GM19455 (cell line): ENCODE measurements around the gene OTULIN.

Experiments used
- ATAC-seq: cut with Tn5 transposase; IDR thresholded peaks from one replicate; pipeline ENCODE4 v1.9.1; 2021; ENCODE audit not compliant: unreplicated experiment

Gene OTULIN

DNA sequence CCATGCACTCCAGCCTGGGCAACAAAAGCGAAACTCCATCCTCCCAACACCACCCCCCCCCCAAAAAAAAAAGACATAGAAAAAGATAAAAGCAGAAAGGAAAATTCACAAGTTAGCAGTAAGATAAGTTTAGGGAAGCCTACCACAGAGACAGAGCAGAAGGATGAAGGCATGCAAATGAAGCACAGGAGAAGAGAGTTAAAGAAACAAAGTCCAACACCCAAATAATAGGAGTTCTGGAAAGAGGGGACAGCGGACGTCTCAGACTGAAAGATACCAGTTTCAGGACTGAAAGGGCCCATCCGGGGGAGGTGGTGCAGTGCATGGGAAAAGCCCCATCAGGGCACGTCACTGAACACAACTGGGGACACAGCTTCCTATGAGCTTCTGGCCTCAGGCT lies 54.3 kb downstream of the OTULIN start:
- no peak for ATAC-seq

DNA sequence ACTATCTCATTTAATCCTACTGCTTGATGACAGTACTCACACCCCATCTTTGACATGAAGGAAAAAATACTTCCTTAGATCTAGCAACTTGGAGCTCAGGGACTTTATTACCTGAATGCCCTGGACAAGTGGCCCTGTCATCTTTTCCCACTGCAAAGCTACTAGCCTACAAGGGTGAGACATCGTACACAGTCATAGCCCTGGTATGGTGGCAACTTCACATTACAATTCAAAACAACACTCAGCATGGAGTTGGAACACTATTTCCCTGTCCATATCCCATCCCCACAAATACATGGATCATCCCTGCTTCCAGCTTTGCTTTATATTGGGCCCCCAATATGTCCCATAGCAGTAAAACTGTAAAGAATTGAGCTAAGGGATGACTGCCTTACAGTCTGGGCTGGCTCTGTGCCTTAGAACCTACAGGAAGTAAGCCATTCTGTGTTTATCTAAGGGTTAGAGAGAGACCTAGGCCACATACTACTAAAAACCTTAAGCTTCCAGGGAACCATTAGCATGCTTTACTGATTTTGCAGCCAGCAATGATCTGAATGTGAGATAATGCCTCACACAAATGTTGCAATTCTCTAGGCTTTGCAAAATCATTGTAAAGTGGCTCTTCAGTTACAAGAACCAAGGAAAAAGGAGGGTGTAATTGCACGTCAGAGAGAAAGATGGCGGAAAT lies 55.9 kb downstream of the OTULIN start:
- no peak for ATAC-seq

DNA sequence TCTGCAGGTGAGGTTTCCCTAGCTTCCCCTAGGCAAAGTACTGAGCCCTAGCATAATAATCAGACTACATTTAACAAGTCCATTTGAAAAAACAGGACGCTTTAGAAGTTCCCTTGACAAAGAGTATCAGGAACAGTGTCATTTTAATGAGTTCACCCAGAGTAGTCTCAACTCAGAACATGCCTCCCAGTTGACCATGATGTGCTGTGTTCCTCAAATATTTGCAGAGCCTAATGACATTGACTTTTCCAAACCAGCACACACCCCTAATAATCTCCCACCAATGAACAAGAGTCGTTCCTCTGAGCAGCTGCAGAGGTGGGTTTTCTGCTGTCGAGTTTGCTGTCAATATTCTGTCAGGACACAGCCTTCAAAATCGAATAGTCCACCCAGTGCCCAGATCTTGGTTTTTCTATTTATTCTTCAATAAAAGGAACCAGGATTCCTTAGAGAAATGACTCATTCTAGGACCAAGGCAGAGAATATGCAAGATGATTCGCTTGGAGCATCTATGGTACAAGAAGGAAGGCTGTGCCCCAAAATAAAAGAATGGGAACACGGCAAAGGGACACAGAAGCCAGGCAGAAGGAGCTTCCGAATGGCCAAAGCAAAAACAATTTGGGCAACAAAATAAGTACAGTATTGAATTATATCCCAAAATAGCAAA lies 57.6 kb downstream of the OTULIN start:
- no peak for ATAC-seq

DNA sequence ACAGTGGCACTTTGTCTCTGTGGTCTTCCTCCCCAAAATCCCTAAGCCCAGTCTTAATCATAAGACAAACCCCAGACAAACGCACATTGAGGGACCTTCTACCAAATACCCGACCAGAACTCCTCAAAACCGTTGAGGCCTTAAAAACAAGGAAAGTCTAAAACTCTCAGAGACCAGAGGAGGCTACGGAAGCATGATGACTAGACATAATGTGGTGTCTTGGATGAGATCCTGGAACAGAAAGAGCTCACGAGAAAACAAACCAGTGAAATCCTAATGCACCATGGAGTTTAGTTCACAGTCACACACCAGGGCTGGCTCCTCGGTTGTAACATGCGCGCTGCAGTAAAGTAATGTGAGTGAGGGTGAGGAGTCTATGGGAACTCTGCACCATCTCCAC lies 58.4 kb downstream of the OTULIN start:
- ATAC-seq, result no peak

DNA sequence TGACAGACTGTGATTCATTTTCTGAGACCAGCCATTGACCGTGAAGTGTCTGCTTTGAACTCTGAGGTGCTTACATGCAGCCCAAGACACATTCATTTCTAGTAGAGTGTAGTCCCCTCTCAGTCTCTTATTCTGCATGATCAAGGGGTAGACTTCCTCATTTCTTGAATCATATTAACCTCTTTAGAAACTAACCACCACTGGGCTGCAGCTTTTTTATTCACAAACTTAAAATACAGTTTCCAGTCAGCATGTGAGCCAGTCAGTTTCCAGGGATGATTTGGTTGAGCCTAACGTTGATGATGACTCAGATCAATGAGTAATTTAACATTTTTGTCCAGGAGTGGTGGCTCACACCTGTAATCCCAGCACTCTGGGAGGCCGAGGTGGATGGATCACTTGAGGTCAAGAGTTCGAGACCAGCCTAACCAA lies 59.2 kb downstream of the OTULIN start:
- no peak for ATAC-seq

DNA sequence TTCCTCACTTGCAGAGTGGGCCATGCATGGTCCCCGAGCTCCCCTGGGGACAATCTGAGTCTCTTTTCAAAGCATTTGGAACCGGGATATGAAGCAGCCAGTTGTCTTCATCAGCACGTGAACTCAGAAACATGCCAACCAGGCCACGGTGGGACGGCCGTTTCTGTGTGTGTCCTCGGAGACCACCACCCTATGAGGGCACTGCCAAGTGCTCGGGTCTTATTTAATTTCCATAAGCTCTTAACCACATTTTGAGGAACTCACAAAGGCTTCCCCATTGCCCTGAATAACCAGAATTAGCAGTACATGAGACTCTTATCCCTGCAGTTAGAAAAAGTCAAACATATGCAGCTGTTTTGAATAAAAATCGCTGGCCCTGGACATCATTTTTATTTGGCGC lies 60.1 kb downstream of the OTULIN start:
- ATAC-seq, result no peak

DNA sequence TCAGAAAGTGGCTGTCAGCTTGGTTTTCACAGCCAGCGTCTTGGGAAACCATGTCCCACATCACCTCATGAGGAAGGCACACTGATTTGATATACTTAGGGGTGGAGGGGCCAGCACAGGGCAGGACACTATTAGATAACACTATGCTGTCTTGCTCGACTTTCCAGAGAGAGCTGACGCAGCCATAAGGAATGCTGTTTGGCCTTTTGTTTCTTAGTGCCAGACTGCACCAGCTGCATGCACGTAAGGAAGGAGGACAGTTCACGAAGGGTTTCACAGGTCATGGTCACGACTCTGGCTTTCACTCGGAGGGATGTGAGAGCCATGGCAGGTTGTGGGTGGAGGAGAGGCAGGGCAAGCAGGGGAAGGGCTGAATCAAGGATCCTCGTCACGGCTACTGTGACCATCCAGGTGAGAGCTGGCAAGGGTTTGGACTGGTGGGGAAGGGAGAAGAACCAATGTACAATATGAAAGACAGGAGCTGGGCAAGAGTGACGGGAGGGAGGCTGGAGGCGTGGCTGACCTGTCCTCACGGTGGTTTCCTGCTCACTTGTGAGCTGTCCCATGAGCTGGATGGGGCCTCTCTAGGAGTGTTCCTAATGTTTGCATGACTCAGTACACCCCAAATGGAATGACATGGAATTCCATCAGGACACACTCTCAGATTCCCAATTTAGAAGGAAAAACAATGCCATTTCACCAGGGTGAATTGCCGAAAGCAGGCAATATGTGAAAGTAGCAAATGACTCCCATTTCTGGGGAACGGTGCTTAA lies 61.7 kb downstream of the OTULIN start:
- ATAC-seq, result no peak

DNA sequence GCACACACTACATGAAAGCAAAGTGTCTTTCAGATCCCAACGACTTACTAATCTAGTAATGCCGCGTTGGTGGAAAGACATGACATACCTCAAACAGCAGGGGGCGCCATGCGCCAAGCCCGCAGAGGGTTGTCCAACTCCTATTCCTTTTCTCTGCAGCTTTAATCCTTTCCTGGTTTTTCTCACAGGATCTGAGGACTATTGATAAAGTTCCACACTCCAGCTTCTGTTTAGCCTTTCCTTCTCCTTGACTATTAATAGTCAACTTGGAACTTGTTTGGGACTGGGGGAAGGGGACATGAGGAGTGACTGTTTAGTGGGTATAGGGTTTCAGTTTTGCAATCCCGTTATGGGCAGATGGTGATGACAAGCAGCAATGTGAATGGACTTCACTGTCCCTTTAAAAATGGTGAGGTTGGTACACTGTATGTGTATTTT lies 62.9 kb downstream of the OTULIN start:
- peak; percentile 66 for ATAC-seq

DNA sequence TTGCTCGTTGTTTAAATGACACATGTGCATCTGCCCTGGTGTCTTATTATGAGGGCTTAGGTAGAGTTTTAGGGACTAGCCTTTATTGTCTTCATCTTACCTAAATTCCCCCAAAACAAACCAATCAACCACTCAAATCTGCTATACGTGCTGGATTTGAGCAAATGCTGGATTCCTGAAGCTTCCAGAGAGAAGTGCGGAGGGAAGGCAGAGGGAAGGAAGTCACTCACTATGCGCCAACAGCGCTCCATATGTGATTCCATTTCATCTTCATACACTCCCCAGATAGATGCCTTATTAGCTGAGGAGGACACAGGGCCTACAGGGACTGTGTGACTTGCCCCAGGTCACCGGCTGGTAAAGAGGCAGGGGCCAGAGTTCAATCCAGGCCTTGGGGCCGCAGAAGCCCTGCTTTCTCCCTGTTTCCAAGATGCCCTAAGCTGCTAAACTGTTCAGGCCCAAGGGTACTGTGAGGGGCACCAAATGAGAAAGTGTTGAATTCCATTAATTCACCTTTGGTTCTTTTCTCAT lies 63.5 kb downstream of the OTULIN start:
- no peak for ATAC-seq

DNA sequence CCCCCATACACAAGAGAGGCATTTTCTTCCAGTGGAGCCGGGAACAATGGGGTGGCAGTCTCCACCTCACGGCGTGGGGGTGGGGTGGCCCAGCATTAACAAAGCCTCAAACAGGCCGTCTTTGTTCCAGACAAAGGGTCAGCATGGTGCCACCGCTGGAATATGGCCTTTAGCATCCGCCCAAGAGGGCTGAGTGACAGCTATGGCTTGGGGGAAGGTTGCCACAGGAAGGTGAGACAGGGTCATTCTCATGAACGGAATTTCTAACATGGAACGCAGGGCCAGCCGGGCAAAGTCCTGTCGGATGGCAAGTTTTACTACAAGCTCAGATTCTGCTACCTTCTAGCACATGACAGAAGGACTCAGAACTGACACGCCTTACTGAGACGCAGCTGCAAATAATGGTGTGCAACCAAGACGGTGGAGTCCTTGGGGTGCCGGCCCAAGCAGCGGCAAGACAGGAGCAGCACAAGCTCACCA lies 64.0 kb downstream of the OTULIN start:
- ATAC-seq, result no peak

DNA sequence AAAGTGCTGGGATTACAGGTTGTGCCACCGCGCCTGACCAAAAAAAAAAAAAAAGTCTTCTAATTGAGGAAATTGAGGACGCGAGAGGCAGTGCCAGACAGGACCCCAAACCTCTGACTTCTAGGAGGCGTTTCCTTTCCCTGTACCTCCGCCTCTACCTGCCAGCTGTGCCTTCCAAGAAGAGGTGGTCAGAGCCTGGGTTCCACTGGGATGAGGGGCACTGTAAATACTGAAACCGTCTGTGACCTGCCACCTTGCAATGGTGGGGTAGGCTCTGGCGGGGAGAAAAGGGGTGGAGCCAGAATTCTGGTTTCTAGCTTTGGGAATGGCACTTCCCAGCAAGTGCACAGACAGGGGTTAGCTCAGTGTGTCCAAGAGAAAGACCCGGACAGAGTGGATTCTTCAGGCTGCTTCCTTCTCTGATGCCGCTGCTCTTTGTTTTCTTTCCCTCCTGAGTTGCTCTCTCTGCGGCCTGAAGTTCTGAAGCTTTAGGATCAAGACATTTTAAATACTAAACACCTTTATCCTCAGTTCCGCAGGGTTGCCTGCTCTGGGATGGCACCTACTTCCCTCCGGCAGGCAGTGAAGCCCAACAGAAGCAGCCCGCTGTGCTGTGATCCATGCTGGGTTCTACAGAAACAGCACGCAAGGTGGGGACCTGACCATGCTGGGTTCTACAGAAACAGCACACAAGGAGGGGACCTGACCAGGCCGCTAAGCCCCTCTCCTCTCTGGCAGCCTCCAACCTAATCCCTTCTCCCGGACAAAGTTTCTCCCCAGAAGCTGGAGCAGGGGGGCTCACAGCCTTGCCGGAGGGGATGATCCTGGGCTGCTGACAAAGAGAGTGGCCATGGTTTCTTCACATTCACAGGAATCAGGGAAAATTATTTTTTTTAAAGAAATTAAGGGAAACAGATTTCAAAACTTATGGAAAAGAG lies 65.2 kb downstream of the OTULIN start:
- no peak for ATAC-seq

DNA sequence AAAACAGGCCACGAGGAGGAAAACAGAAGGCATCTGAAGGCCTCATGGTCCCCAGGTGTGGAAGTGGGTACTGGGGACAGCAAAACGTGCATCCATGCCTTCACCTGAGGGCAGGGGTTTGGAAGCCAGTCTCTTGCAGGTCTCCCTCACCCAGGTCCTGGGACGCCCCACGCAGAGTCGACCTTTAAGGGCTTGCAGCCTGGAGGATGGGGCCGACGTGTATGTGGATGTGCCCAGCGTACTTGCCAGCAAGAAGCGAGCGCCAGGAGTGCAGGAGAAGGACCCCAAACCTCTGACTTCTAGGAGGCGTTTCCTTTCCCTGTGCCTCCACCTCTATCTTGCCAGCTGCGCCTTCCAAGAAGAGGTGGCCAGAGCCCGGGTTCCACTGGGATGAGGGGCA lies 65.9 kb downstream of the OTULIN start:
- no peak for ATAC-seq

DNA sequence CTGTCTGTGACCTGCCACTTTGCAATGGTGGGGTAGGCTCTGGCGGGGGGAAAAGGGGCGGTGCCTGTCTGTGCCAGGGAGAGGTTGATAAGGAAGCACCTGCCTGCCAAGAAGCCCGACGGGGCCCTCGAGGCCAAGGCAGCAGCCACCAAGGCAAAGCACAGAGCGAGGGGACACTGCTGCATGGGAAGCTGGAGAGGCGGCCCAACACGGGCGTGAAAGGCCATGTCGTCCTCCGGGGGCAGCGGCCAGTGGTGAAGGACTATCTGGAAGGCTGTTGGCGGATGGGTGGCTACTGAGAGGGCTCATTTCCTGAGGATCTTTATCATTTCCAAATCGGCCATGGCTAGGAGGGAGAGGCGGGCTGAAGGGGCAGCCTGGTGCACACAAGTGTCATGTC lies 66.4 kb downstream of the OTULIN start:
- ATAC-seq, result no peak

DNA sequence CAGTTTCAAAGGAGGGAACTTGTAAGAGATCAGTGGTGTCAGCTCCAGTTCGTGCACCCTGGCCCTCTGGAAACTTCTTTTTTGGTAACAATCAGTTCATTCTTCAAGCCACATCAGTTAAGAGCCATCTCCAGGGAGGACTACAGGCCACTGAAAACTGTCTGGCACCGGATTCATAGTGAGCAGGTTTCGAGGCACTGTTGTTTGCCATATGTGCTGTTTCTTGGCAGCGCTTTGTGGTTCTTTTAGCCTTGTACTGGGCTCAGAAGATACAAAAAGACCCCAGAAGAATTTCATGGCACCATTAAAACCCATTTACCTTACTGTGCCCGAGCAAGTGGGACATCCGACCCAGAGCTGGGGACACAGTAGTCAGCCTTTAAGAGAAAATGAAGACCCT lies 68.5 kb downstream of the OTULIN start:
- no peak for ATAC-seq

DNA sequence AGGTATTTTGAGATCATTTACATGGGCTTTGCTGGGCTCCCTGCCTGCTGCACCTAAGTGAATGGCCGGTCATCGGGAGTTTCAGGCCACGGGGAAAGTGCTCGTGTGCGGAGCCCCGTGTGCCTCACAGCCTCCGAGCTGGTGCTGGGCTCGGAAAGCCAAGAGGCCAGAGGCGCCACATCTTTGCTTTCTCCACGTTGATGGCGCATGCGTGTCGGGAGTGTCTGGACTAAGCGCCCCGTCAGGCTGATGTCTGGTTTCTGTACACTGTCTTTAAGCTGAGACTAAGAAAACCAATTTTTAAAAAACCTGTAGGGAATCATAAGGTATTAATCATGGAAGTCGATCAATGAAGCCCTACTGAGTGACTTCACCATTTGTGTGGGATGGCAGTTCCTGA lies 69.1 kb downstream of the OTULIN start:
- no peak for ATAC-seq

DNA sequence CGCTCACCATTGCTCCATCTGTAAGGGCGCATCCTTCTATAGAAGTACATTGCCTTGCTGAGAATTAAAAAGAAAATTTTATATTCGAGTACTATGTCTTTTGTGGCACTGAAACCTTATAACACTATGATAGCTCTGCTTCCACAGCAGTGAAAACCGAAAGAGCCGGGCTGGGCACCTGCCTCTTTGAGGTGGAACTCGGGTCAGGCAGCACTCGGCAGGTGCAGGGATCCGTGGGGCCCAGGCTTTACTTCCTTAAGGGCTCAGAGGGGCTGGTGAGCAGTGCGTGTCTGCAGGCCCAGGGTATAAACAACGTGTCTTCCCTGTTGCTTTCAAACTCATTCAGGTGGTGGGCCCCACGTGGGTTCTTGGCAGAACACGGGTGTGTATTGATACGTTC lies 69.9 kb downstream of the OTULIN start:
- ATAC-seq, result no peak

DNA sequence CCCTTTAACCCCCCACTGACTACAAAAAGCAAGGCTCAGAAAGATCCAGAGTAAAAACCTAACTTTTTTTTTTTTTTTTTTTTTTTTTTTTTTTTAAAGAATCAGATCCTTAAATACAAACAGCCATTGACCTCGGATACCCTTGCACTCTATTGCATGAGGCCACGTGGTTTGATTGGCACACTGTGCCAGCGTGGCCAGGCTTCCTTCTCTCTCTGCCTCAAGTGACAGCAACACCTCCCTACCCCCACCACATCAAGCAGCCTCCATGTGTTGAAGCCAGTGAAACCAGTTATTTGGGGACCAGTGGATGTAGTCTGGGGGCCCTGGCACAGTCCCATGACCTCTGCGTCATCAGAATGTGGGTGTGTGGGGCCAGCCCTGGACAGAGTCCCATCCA lies 71.4 kb downstream of the OTULIN start:
- no peak for ATAC-seq

DNA sequence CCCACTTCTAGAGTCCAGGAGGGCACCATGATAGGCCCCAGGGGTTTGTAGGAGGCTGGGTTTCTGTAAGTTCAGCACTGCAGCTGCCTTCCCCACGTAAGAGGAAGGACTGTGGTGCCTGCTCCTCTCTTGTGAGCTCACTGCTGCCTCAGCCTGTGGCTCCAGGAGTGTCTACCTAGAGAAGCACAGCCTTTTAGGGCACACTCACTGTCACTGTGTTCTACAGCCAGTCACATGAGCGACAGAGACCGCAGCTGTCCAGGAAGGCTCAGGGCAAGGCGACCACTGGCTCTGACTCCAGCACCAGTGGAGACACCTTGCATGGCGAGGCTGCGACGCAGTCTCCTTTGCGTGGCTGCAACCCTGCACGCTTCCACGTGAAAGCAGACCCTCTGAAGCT lies 72.8 kb downstream of the OTULIN start:
- no peak for ATAC-seq

DNA sequence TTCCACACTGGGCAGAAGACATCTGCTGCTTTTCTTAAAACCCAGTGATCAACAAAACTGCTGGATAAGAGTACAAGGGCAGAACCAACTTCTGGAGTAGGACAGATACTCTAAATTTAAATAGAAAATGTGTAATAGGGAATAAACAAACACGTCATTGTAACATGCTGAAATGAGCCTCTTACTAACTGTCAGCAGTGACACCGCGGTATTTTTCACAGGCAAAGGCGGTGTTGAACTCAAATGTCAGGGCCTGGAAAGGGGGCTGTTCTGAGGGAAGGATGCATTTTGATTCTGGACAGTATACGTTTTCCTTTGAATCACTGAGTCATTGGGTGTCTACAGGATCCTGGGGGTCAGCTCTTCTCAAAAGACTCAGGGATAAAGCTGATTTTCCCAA lies 73.5 kb downstream of the OTULIN start:
- no peak for ATAC-seq

DNA sequence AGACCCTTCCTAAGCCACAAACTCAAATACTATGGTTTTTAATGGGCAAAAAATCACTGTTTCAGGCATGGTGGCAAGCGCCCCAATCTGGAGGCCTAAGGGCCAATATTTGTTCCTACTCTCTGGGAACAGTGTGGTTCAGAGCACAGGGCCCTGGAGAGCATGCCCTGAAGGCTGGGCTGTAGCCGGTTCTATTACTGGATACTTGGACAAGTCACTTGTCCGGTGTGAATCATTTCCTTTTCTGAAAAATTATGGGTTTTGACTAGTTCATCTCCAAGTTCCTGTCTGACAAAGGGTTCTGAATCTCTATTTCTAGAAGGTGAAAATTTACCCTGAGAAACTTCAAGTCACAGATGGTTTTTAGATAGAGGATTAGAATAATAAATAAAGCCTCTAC lies 75.0 kb downstream of the OTULIN start:
- no peak for ATAC-seq

DNA sequence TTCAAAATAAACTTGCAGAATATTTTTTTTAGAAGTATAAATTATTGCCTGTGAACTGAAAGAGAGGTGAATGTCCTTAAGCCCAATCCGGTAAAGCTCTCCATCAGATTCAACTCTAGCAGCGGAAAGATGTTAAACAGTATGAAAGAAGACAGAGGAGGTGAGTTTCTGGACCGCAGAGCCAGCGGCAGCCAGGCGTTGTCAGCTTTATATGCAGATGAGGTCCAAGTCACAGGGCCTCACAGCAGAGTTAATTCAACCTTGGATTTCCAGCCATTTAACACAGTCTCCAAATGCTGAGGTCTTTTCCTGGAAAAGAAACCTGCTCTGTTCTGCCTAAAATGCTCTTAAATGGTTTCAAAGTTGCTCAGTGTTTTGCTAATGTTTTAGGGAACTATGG lies 75.5 kb downstream of the OTULIN start:
- no peak for ATAC-seq
